ENCODE data around the gene RGP1.

RGP1 gene

GRCh38 chr9:35789541-35789940, 40.5 kb downstream of the RGP1 start:
- no peak for TF ChIP-seq SUZ12 (IDR thresholded peaks at IDR 0.05; ENCODE audit: extremely low read depth, insufficient read depth, insufficient read length)
- TF ChIP-seq ZNF274 (IDR thresholded peaks at IDR 0.05; ENCODE audit: low read depth, low read length) = no peak
- Histone ChIP-seq H3K9me3 (ENCODE audit: insufficient read depth, low read length) (no peaks in the 10 kb centered on the region), H3K27me3 (ENCODE audit: insufficient read depth, insufficient read length) (peaks cover 9% of the 10 kb centered on the region), H3K36me3 (ENCODE audit: insufficient read depth, insufficient read length, low read length) (no peaks in the 10 kb centered on the region), H3K4me3 (ENCODE audit: insufficient read length, low read depth) (no peak overlapping the region), H3K4me1 (ENCODE audit: insufficient read depth, insufficient read length) (peaks cover 4% of the 10 kb centered on the region), H3K9ac (ENCODE audit: insufficient read length, low read depth) (no peak overlapping the region)
- no peak for DNase-seq (ENCODE audit: low read depth, low spot score)

GRCh38 chr9:35790025-35790384, 40.9 kb downstream of the RGP1 start:
- TF ChIP-seq SUZ12 (IDR thresholded peaks at IDR 0.05; ENCODE audit: extremely low read depth, insufficient read depth, insufficient read length) (no peak), YY1 (IDR thresholded peaks at IDR 0.05; ENCODE audit: insufficient read depth, insufficient read length) (no peak), ZNF274 (IDR thresholded peaks at IDR 0.05; ENCODE audit: low read depth, low read length) (no peak)
- Histone ChIP-seq H3K9ac (ENCODE audit: insufficient read length, low read depth) (peak overlapping the region; percentile 27), H3K36me3 (ENCODE audit: insufficient read depth, insufficient read length, low read length) (no peaks in the 10 kb centered on the region), H3K9me3 (ENCODE audit: insufficient read depth, low read length) (no peaks in the 10 kb centered on the region), H3K4me3 (ENCODE audit: insufficient read length, low read depth) (no peak overlapping the region), H3K27me3 (ENCODE audit: insufficient read depth, insufficient read length) (peaks cover 9% of the 10 kb centered on the region), H3K4me1 (ENCODE audit: insufficient read depth, insufficient read length) (peaks cover 4% of the 10 kb centered on the region)
- DNase-seq (ENCODE audit: low read depth, low spot score) = no peak

- Histone ChIP-seq H3K4me3 (ENCODE audit: insufficient read length, low read depth) (peak overlapping the region; percentile 20), H3K4me1 (ENCODE audit: insufficient read depth, insufficient read length) (peaks cover 4% of the 10 kb centered on the region), H3K9ac (ENCODE audit: insufficient read length, low read depth) (peak overlapping the region; percentile 80), H3K27me3 (ENCODE audit: insufficient read depth, insufficient read length) (peaks cover 9% of the 10 kb centered on the region), H3K36me3 (ENCODE audit: insufficient read depth, insufficient read length, low read length) (no peaks in the 10 kb centered on the region), H3K9me3 (ENCODE audit: insufficient read depth, low read length) (no peaks in the 10 kb centered on the region)
- peak; percentile 62 for DNase-seq (ENCODE audit: low read depth, low spot score)
- no peak for TF ChIP-seq YY1 (IDR thresholded peaks at IDR 0.05; ENCODE audit: insufficient read depth, insufficient read length)
- TF ChIP-seq SUZ12 (IDR thresholded peaks at IDR 0.05; ENCODE audit: extremely low read depth, insufficient read depth, insufficient read length) = no peak
- TF ChIP-seq ZNF274 (IDR thresholded peaks at IDR 0.05; ENCODE audit: low read depth, low read length) = no peak
These were observed 41.6 kb downstream of the RGP1 start for GRCh38 chr9:35790385-35791296.

- peak within 1 kb of the TSS; percentile 69 for H3K4me3 ChIP-seq (ENCODE audit: insufficient read length, low read depth)
- DNase-seq (ENCODE audit: low read depth, low spot score) = no peak
- peaks cover 9% of the 10 kb centered on the region for H3K27me3 ChIP-seq (ENCODE audit: insufficient read depth, insufficient read length)
- H3K9me3 ChIP-seq (ENCODE audit: insufficient read depth, low read length) = no peaks in the 10 kb centered on the region
- H3K9ac ChIP-seq (ENCODE audit: insufficient read length, low read depth) = peak within 1 kb of the TSS; percentile 80
- TF ChIP-seq YY1 (IDR thresholded peaks at IDR 0.05; ENCODE audit: insufficient read depth, insufficient read length) (no peak), SUZ12 (IDR thresholded peaks at IDR 0.05; ENCODE audit: extremely low read depth, insufficient read depth, insufficient read length) (no peak), ZNF274 (IDR thresholded peaks at IDR 0.05; ENCODE audit: low read depth, low read length) (no peak)
- no peaks in the 10 kb centered on the region for H3K36me3 ChIP-seq (ENCODE audit: insufficient read depth, insufficient read length, low read length)
- H3K4me1 ChIP-seq (ENCODE audit: insufficient read depth, insufficient read length) = peaks cover 4% of the 10 kb centered on the region
These were observed 42.3 kb downstream of the RGP1 start, which contains the start of gene NPR2 for GRCh38 chr9:35791297-35791921. TSS of gene NPR2 (plus strand) at chr9:35791591. CDS start at chr9:35792409, 818 bp downstream.

DNA sequence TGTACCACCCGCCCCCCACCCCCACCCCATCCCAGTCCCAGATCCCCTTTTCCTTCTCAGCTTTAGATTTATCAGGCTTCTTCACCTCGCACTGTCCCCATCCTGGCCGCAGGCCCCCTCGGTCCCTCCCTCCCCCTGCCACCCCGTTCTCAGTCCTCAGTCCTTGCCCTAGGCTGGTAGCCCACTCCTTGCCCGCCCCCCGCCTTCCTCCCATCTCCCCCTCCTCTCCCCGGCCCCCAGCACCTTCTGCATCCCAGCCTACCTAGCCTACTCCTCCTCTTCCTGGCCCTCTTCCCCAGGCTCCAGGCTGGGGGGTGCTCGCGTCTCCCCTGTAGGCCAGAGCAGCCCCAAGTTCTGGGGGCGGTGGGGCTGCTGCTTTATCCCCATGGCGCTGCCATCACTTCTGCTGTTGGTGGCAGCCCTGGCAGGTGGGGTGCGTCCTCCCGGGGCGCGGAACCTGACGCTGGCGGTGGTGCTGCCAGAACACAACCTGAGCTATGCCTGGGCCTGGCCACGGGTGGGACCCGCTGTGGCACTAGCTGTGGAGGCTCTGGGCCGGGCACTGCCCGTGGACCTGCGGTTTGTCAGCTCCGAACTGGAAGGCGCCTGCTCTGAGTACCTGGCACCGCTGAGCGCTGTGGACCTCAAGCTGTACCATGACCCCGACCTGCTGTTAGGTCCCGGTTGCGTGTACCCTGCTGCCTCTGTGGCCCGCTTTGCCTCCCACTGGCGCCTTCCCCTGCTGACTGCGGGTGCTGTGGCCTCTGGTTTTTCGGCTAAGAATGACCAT, 43.1 kb downstream of the RGP1 start:
- peaks cover 4% of the 10 kb centered on the region for H3K4me1 ChIP-seq (ENCODE audit: insufficient read depth, insufficient read length)
- H3K9ac ChIP-seq (ENCODE audit: insufficient read length, low read depth) = peak overlapping the region; percentile 74
- H3K27me3 ChIP-seq (ENCODE audit: insufficient read depth, insufficient read length) = peaks cover 9% of the 10 kb centered on the region
- no peak for TF ChIP-seq SUZ12 (IDR thresholded peaks at IDR 0.05; ENCODE audit: extremely low read depth, insufficient read depth, insufficient read length)
- TF ChIP-seq YY1 (IDR thresholded peaks at IDR 0.05; ENCODE audit: insufficient read depth, insufficient read length) = no peak
- no peak for TF ChIP-seq ZNF274 (IDR thresholded peaks at IDR 0.05; ENCODE audit: low read depth, low read length)
- peak overlapping the region; percentile 69 for H3K4me3 ChIP-seq (ENCODE audit: insufficient read length, low read depth)
- no peaks in the 10 kb centered on the region for H3K9me3 ChIP-seq (ENCODE audit: insufficient read depth, low read length)
- no peaks in the 10 kb centered on the region for H3K36me3 ChIP-seq (ENCODE audit: insufficient read depth, insufficient read length, low read length)
- DNase-seq (ENCODE audit: low read depth, low spot score) = no peak

- no peaks in the 10 kb centered on the region for H3K9me3 ChIP-seq (ENCODE audit: insufficient read depth, low read length)
- DNase-seq (ENCODE audit: low read depth, low spot score) = no peak
- peaks cover 9% of the 10 kb centered on the region for H3K27me3 ChIP-seq (ENCODE audit: insufficient read depth, insufficient read length)
- no peaks in the 10 kb centered on the region for H3K36me3 ChIP-seq (ENCODE audit: insufficient read depth, insufficient read length, low read length)
- no peak overlapping the region for H3K4me3 ChIP-seq (ENCODE audit: insufficient read length, low read depth)
- H3K4me1 ChIP-seq (ENCODE audit: insufficient read depth, insufficient read length) = peaks cover 4% of the 10 kb centered on the region
- H3K9ac ChIP-seq (ENCODE audit: insufficient read length, low read depth) = no peak overlapping the region
- TF ChIP-seq YY1 (IDR thresholded peaks at IDR 0.05; ENCODE audit: insufficient read depth, insufficient read length) = no peak
- no peak for TF ChIP-seq ZNF274 (IDR thresholded peaks at IDR 0.05; ENCODE audit: low read depth, low read length)
- no peak for TF ChIP-seq SUZ12 (IDR thresholded peaks at IDR 0.05; ENCODE audit: extremely low read depth, insufficient read depth, insufficient read length)
These were observed 43.7 kb downstream of the RGP1 start for GRCh38 chr9:35792826-35793225.
